HG03196 (cell line): Measurements from ENCODE around the gene TAF15.

Source experiments
- ATAC-seq: cut with Tn5 transposase; IDR thresholded peaks from one replicate; pipeline ENCODE4 v1.9.1; 2021; ENCODE audit not compliant: unreplicated experiment

TAF15 gene

DNA sequence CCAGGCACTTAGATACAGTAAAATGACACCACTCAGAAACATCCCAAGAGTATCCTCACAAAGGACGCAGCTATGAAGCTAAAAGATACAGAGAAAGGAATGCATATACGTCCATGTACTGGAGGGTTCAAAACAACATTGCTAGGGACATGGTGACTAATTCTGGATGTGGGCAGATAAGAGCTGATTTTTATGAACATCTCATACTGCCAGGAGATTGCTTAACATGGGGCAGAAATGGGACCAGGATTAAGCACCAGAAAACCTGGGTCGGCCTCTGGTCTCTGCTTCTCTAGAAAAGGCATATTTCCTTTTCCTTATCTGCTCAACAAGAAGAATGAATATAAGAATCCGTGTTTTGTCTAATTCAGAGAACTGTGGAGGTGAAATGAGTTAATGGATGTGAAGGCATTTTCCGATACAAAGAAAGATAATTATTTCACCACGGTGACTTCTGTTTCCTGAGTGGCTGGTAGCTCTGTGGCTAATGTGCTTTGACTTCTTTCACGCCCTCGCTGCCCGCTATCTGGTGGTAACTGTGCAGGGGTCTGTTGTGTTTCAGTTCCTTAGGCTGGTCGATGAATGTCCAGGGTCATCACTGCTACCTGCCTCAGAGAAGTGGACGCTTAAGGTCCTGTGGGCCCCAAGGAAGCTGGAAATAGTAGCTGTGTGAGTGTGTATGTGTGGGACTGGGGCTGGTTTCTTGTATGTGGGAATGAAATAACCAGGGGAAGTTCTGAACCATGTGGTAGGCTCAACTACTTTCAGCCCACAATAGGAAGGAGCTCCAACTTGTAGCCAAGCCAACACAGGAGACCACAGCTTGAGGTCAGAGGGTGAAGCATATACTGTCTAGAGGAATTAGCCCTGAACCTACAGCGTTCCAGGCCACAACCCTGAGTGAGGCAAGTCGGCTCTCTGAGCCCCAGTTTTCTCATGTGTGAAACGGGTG is 86.6 kb downstream of the TAF15 start:
- ATAC-seq = no peak
